HG02763 (cell line): ENCODE data around the gene TTC6.
"Not testable (repeated sequence)": the region's sequence is repeated elsewhere in the genome, so short reads cannot be mapped to it uniquely, and the experiment has no call there.

ENCODE experiments used
- ATAC-seq: cut with Tn5 transposase; IDR thresholded peaks from one replicate; pipeline ENCODE4 v1.9.1; 2021; ENCODE audit warnings: mild to moderate bottlenecking, moderate library complexity; ENCODE audit not compliant: unreplicated experiment

TTC6 gene, protein sequence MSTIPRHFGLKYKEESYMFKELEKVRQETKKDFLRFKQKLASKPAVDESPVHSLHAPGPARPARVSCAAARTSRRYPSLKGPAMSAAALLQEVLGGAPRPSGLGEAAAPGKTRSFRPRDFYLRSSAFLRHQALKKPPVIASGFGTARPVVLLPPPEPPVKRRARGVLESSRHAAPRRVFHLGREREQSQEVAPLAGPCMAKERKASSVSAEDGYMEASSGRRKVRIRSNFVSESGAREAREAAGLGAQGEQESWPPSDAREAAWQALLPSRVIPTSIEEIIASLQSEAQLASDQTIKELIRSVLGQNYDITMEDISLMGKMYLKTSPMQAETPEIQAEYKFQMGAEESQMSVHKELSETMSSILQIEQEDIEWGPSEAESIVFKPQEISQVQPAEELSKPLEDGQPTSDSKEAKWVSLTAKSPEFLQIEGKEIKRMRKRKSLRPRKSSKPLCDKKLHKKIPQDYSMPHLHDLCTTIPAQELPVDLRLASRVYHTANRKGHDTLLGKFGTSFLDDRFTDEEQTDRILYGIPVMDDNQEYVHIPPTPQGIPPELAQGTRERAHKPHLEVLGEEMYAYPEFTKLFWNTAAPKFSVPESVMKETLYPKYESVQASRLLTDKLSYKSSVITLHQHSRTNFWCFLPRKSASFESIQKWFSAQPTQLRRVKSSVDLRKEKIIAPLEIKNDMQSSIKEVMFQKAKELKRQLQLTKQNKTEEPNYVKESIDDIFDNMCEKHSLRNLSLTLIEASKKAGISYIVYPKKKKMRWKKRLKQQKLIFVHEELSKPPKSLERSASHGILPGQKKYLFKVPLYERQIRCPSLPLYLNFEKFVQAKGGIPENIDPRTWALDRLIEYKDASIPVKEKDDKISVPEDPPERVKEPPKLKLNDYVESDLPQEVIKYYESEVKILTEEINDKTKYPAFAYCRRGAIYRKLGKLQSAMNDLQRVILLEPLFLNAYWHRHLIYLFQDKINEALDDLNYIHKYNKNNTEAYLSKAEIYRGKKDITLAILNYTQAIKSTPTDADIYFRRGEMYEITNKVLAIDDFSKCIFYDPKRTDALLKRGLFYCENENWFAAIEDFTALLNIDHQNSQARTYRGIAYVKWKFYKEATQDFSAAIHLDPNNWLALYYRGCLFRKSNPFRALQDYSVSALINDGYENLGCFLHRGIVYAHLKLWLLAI (N-terminal part only)

DNA sequence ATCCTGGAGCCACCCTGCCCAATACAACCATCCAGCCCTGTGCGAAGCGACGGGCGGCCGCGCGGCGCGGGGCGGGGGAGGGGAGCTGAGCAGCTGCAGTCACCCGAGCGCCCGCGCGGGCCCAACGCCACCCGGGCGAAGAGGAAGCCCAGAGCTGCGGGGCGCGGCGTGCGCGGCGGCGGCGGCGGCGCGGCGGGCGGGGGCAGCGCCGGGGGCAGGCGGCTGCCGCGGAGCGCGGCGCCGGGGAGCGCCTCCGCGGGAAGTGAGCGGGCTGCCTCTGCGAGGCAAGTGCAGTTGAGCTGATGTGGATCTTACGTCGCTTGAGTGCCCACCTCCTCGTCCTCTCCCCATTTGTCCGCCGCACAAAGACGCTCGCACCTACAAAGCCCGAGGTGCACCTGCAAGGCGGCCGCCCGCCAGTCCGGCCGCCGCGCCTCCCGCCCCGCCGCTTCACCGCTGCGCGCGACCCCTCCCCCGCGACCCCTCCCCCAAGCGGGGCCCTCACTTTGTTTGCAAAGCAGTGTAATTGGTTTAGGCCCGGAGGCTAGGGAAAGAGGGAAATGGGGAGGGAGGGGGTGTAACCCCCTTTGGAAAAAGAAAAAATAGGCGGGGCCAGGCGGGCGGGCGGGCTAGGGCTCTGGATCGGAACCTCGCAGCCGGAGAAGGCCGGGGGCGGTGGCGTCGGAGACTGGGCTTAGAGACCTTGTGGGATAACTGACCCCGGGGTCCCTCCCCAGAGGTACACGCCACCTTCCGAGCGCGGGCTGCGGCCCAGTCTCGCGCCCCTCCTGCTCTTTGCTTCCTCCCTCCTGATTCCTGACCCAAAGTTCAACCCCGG, at the start of gene TTC6, which contains the start of gene FOXA1:
Gene TTC6 (plus strand): TSS at position 659 of the 838 bp plus-strand sequence. CDS start 26,436 bp downstream, outside the sequence.
Gene FOXA1 (minus strand): TSS at position 279 of the 838 bp plus-strand sequence. CDS start 277 bp downstream, at position 2.
- no peak for ATAC-seq

DNA sequence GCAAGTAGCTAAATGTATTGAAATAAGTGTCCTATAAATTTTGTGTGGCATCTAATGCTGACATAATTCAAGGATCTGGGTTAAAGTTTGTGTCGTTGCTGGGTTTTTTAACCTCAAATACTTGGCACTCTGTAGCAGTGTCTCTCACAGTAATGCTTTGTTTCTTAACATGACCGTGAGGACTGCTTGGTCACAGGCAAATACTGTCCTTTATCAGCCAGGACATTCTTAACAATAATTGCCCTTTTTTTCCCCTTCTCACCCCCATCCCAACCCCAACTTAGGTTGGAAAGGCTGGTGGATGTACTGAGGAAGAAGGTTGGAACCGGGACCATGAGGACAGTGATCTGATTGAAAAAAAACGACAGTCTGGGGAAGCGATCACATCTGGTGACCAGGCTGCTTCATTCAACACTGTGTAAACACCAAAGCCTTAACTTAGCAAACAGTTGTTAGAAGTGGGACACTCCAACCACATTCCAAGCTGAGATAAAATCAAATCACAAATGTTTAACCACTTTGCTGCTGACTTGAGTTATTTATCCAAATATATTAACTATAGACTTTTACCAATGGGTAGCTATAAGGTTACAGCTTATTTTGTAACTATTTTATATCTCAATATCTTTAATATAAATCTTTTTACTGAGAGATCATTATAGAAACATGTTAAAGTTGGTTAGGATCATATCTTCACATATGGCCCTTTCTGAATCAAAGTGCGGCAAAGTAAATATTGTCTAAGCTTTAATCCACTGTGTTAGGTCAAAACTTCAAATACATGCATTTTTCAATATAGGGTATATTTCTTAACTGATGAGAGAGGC, 48.6 kb upstream of the TTC6 start:
- ATAC-seq, result no peak

DNA sequence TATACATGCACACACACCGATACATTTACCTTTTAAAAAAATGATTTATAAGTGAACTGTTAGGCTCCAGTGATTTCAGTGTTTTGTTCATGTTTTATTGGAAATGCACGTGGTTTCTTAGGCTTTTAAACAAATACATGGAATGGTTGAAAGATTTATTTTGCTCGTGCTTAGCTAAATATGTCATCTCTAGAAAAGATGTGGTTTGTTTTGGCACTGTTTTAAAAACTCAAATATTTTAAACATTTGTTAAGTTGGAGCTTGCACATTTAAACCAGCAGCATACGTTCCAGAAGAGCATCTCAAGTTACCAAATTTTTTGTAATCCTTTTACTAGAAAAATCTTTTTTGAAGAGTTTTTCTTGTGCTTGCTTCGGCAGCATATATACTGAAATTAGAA, 44.9 kb upstream of the TTC6 start:
- no peak for ATAC-seq

DNA sequence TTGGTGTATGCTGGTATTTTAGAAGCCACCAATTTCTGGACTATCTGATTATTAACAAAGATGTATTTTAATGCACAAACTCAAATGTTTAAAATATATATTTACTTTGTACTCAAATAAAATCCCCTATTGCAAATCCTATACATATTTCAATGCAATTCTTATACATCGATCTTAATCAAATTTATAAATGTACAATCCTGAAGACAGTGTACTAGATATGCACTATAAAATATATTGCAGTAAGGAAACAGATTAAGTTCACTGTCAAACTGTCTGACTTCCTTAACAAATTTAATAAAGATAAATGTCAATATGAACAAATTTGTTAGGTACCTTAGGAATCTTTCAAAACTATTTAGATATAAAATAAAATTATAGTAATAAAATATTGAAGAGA, 44.3 kb upstream of the TTC6 start:
- ATAC-seq, result no peak

DNA sequence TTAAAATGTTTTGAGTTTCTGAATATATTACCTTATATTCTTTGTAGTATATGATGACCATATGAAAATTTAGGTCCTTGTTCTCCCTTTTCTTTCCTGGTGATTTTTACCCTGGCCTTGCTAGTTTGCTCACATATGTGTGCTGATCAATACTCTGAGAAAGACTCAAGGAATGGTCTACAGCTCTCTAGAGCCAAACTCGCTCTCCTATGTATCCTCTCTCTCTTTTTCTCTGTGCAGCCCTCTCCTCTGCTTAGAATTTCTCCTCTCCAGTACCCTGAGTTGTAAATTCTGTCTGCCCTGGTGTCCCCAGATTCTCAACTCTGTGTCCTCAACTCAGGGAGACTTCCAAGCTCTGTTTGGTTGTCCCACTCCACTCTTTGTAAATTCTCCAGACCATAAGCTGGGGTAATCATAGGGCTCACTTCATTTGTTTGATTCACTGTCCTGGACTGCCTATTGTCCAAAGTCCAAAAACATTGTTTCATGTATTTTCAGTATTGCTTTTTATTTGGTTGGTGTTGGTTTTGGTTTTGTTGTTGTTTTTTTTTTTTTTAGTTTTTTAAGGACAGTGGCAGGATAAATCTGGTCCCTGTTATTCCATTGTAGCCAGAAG, 41.4 kb upstream of the TTC6 start:
- ATAC-seq, result no peak

DNA sequence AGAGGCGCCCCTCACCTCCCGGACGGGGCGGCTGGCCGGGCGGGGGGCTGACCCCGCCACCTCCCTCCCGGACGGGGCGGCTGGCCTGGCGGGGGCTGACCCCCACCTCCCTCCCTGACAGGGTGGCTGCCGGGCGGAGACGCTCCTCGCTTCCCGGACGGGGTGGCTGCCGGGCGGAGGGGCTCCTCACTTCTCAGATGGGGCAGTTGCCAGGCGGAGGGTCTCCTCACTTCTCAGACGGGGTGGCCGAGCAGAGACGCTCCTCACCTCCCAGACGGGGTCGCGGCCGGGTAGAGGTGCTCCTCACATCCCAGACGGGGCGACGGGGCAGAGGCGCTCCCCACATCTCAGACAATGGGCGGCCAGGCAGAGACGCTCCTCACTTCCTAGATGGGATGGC, 39.8 kb upstream of the TTC6 start:
- not testable (repeated sequence) for ATAC-seq

DNA sequence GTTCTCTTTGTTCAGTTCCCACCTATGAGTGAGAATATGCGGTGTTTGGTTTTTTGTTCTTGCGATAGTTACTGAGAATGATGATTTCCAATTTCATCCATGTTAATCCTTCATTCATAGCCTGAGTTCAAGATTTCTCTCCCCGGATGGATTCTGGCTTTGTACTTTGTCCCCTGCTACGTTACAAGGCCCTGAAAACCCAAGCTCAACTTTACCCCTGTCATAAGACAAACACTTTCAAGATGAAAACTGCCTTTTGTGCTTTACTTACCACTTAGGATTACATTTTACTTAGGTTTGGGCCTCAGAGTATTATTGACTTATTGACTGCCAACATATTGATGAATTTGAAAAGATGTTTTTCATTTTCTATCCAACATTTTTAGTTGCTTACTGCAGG, 36.7 kb upstream of the TTC6 start:
- ATAC-seq, result no peak

DNA sequence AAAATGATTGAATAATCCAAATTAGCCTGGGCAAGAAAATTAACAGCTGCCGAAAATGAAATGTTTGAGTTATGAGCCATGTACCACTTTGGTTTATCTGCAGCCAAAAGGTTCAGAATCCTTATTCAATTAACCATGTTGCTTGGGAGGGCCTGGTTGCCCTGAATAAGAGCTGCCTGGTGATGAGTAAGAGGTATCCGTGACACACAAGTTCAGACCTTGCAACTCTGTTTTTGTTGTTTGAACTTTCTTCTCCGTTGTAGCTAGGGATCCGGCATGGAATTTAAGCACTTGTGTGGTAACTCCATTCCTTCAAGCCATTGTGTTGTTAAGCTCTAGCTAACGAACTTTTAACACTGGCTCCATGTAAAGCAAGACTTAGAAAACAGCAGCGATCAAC, 36.0 kb upstream of the TTC6 start:
- ATAC-seq, result no peak

DNA sequence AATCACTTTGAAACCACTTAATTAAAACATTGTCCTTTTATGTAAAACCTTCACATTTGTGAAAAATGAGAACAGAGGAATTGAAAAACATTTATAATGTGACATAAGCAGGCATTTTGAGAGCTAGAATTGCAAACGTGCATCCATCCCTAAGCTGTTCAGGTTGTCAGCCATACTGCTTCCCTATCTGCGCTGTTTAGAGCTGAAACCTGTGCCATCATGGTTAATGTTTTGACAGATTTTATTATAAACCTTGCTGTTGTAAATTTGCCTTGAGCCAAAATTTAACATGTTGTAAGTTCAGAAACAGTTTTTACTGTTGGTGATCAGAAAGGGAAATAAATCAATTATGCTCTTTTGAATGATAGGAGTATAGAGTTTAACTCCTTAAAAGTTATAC, 32.2 kb upstream of the TTC6 start:
- ATAC-seq, result no peak

DNA sequence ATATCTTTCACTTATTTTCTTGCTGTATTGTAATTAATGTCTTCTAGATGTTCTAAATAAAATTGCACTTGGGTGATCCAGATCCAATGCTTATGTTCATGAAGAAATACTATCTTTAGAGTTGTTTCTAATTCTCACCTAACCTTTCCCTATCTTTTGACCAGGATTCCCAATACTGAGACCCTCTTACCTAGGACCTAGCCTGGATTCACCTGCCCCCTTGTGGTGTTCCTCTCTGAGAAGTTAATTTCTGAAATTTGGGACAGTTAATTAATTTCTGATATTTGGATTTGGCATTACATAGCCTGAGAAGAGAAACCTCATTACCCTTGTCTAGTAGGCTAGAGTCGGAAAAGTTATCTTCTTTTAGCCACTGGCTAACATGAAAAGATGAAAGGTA, 29.9 kb upstream of the TTC6 start:
- ATAC-seq, result no peak

DNA sequence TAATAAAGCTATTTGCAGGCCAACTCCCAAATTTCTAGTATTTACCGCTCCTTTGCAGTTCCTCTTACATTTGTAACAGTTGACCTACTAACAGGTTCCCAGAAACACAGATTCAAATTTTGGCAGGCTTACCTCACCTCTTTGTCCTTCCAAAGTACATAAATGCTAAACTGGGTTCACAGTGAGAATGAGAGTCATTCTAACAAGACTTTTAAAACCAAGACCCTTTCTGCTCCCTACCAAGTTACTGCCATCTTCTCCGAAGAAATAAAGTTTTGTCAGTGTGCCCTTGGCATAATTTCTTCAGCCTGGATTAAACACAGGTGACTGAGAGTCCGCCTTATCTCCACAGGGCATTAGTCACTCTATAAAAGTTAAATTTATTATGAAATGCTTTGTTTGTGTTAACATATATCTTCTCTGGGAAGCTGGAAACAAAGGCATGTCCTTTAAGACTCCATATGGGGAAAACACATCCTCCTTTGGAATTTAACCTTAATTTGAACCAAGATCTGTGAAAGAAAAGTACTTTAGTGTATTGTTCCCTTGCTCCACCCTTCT, 28.5 kb upstream of the TTC6 start:
- ATAC-seq, result no peak

DNA sequence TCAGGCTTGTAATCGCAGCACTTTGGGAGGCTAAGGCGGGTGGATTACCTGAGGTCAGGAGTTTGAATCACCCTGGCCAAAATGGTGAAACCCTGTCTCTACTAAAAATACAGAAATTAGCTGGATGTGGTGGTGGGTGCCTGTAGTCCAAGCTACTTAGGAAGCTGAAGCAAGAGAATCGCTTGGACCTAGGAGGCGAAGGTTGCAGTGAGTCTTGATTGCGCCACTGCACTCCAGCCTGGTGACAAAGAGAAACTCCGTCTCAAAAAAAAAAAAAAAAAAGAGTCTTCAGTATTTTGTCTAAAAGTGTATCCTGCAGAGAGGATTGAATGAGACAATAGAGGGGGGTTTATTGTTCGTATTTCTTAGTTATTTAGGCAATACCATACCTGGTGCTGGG, 25.7 kb upstream of the TTC6 start:
- no peak for ATAC-seq

DNA sequence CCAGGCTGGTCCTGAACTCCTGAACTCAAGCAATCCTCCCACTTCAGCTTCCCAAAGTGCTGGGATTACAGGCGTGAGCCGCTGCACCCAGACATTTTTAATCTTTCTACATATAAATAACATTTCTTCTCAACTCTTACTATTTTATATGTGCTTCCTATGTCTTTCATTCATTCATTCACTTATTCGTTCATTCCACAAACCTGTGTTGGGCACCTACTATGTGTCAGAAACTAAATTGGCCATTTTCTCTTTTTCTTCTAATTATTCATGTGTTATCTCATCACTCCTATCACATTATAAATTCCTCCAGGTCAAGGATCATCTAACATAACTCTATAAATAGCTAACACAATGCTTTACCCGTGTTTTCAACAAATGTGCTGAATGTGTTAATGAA, 24.0 kb upstream of the TTC6 start:
- no peak for ATAC-seq

DNA sequence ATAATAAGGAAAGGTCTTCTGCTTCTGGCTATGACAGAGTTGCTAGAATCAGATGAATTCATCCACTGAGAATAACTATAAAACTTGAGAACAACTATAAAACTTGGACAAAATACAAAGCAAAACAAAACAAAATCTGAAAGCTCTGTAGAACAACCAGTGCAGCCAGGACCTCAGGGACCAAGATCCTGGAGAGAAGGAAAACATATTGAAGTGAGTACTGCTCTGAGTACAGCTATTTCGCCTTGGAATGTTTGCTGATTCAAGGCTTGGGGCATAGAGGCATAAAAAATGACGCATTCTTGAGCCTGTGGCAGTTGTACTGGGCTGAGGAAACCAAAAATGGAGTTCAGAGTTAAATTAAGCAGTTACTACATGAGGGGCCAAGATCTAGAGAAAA, 22.1 kb upstream of the TTC6 start:
- no peak for ATAC-seq

DNA sequence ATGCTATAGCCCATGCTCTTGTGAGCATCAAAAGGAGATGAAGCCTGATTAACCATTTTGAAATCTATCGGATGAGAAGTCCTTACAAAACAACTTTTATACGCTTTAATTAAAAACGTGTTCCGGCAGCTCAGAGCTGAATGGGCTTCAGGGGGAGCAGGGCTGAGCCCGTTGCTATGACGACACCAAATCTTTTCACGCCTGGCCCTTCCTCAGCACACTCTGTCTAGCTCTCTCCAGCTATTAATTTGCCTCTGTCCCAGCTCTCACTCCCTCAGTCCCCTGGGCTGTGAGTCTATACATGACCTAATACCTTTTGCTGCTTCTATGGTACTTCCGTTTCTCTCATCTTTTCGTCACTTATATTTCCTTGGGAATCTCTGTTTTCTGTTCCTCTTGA, 16.2 kb upstream of the TTC6 start:
- no peak for ATAC-seq

DNA sequence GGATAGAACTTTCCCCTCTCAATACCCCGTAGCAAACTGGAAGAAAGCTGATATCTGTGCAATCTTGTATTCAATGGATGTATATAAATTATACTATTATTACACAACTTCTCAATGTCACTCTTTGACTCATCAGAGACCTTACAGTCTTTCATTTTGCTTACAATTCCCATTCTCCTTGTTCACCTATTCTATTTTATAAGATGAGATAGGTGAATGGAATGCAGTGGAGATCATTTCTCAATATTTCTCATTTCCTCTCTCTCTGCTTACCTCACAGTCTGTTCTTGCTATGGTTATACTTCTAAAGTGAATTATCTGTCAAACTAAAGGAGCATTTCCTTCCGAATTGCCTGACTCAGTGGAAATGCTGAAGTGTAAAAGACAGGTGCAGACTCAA, 15.3 kb upstream of the TTC6 start:
- ATAC-seq, result no peak

DNA sequence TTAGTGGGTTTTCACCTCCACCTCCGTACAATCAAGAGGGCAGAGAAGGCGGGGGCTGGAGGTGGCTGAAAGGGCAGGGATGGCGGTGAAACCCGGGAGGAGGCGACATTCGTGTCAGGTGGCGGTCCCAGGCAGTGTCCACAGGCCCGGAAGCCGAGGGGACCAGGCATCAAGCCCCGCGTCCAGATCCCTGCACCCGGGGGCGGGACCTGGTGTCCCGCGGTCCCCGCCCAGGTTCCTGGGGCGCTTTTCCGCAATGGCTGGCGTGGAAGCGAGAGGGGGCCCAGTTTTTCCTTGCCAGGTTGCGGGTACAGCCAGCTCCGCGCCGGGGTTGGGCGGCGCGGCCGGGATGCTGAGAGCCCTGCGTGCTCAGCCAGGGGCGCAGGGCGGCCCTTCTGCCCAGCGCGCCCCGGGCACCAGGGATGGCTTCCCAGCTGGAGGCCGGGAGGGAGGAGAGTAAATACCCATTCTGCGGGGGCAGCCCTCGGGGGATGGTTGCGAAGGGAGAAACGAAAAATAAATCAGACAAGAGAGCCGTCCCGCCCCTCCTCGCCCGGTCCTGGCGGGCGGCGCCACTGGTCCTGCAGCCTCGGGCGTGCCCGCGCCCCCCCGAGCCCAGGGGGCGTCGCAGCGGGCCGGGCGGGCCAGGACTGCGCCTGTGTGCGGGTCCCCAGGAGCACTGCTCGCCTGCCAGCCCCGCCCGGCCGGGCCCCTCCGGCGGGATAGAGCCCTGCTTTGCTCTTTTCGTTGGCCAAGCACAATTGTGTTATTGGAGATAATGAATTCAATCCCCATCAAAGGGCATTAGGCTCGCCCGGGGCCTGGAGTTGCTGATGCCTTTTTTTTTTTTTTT, 11.8 kb upstream of the TTC6 start:
- ATAC-seq, result no peak
